CD1c-positive myeloid dendritic cell (primary cell): ENCODE results near the gene NUDT14.

ENCODE experiments used
- DNase-seq: peaks from one replicate; pipeline ENCODE4 v3.0.0-alpha.2; 2016; ENCODE audit errors: extremely low spot score

NUDT14 gene

DNA sequence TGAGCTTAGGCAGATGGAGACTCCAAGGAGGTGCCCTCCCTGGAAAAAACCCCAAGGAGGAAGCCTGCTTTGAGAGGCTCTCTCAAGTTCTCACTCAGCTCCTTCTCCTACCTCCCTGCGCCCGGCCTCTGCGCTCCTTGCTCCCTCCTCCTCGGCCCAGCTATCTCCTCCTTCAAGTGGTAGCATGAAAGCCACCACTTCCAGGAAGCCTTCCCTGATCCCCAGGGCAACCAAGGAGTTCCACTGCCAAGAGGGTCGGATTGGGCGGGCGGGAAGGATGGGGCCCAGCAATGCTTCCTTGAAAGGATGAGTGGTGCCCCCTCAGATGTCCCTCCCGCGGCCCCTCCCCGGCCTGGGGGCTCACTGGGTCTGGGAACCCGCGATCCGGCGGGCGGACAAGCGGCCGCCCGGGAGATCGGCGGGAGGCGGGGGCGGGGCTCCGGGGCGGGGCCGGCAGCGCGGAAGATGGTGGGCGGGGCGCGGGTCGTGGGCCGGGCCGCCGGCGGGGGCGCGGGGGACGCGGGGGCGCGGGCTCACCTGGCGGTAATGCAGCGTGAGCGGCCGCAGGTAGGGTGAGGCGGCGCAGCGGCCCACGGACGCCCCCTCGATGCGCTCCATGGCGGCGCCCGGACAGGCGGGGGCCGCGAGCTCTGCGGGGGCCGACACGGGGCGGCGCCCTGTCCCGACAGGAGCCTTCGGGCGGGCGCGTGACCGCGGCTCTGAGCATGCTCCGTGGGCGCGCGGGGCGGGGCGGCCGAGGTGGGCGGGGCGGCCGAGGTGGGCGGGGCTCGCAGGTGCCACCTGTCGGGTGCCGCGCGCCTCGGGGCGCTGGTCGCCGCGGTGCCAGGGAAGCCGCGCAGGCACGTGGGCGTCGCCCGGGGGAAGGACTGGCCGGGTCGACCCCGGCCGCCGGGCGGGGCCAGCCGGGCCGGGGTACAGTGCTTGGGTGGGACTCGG, at the start of gene NUDT14:
TSS of gene NUDT14 (minus strand) at position 721 of the 957 bp plus-strand sequence. CDS start at position 618, 103 bp downstream.
- peak; percentile 65 for DNase-seq

DNA sequence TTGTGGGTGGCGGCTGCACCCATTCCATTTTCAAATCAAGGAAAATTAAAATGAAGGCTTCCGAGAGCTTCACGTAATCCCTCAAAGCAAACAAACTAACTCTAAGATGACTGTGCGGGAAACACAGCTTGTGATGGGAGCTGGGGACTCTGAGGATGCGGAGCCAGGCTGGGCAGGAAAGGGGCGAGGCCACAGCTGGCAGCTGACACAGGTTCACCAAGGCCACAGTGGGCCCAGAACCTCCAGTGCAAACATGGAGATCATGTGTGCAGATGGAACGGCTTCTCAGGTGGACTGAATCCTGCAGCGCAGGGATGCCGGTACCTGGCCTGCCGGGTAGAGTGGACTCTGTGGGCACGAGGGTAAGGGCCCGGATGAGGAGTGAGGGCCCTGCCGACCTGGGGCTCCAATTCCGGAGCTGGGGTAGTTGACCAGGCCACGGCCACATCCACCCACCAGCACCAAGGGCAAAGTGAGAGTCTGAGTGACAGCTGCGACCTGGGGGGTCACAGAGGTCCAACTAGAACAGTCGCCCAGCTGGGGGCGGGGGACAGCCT, 48.1 kb upstream of the NUDT14 start:
- DNase-seq = no peak

DNA sequence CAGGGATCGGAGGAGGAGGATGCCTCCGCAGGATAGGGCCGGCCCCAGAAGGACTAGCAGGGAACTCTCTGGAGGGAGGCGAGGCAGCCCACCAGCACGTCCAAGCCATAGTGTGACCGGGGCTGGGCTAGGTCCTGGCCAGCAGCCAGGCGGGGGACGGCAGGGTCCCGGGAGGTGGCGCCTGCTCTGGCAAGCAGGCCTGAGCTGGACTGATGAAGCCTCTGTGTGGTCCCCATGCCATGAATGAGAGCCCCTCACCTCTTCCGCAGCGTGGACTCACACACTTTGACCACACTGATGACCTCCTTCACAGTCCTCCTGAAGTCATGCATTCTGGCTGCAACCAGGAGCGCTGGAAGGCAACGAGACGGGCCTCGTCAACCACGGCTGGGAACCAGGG, 47.5 kb upstream of the NUDT14 start:
- no peak for DNase-seq

DNA sequence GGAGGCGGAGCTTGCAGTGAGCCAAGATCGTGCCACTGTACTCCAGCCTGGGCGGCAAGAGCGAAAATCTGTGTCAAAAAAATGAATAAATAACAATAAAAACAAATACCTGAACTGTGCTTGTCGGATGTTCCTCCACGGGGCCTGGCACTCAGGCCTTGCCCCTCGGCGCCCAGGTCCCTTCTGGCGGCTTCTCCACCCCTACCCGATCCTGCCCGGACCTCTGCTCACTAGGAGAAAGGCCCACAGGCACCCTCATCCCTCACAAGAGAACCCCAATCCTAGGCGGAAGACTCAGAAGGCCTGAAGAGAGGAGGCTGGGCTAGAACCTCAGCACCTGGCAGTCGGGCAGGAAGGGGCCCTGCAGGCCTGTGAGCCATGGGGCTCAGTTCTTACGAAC, 46.2 kb upstream of the NUDT14 start:
- DNase-seq = no peak

DNA sequence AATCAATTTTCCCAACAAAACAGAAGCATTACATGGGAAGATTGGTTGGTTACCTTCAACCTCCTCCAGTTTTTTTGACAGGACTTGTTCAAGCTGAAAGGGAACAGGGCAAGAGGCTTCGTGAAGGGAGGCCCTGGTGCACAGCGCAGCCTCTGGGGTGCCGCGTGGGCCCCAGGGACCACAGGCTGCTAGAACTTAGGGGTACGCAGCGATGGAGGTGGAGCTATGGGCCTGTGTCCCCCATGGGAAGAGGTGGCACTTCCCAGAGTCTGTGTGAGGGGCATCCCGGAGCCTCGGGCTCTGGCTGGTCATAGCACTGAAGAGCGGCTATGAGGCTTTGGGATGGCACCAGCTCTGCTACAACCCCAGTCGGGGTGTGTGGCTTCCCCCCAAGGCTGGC, 45.1 kb upstream of the NUDT14 start:
- no peak for DNase-seq

DNA sequence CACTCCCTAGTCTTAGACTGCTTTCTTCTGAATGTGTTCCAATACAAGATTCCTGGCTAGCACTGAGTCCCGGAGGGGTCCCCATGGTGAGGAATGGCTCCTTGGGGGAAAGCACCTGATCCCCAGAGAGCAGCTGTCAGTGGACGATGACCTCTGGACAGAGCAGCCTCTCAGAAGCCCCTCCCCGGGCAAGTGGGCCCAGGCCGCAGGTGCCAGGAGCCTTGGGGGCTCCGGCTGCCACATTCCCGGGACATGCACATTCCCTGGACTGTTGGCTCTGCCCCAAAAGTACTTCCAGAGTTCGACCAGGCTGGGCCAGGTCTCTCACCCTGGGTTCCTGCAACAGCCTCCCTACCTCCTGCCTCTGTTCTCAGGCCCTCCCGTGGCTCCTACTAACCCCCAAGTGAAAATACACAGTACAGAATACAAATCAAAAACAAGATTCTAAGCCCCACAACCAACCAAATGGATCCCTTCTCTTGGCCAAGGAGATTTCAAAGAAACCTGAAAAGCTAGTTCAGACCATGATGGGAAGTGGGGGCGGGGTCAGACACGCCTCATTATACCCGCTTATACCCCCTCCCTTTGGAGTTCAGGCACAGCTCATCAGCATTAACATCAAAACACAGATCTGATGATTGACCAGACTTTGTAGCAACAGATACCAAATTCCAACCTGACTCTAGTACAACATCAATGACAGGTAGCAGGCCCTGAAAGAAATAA, 43.9 kb upstream of the NUDT14 start:
- no peak for DNase-seq

DNA sequence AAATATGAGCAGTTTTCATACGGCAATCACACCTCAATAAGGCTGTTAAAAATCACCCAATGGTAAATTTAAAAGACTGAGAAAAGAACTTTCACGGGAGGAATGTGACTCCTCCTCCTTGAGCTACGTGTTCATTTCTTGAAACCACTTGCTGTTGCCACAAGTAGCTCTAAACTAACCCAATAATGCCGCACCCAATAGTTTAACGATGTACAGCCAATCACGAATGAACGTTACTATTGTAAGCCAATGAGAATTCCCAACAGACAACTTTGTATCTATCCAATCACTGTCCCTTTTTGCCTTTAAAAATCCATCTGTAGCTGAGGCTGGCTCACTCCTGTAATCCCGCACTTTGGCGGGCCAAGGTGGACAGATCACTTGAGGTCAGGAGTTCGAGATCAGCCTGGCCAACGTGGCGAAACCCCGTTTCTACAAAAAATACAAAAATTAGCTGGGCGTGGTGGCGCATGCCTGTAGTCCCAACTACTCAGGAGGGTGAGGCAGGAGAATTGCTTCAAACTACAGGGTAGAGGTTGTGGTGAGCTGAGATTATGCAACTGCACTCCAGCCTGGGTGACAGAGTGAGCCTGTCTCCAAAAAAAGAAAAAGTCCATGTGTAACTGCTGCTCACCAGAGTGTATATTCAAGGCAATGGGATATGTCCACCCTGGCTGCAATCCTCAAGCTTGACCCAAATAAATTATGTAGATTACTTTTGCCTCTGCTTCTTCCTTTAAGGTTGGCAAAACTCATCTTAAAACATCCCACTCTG, 42.8 kb upstream of the NUDT14 start:
- DNase-seq = no peak

DNA sequence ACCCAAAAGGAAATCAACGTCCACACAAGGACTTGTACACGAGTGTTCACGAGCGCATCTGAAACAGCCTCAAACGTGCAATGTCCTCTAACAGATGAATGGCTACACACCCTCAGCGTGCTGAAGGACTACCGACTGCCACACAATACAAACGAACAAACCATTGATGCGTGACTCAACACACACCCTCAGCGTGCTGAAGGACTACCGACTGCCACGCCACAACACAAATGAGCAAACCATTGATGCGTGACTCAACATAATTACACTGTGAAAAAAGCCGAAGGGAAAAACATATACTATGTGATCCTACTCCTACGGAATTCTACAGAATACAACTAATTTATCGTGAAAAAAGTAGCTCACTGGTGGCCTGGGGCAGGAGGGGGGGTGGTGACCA, 42.1 kb upstream of the NUDT14 start:
- no peak for DNase-seq

DNA sequence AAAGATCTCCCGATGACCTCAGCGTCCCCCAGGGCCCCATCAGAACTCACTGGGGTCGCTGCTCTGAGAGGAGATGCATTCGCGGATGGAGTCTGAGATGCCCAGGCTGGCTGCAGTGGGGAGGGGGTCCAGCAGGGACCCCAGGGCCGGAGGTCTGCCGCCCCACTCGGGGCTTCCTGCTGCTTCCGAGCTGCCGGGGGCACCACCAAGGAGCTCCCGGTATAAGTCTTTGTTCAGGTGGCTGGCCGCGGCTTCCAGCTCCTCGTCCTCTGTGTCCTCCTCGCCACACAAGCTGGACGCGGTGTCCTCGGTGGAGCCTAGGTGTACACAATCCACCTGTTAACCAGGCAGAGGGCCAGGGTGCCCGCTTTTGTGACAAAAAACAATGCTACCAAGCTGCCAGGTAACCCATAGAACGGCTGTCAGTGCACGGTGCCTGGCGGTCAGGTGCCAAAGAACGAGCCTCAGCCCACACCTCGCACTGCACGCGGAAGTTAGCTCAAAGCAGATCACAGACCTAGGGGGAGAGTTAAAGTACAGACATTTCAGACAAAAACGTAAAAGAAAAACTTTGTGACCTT, 40.6 kb upstream of the NUDT14 start:
- no peak for DNase-seq

DNA sequence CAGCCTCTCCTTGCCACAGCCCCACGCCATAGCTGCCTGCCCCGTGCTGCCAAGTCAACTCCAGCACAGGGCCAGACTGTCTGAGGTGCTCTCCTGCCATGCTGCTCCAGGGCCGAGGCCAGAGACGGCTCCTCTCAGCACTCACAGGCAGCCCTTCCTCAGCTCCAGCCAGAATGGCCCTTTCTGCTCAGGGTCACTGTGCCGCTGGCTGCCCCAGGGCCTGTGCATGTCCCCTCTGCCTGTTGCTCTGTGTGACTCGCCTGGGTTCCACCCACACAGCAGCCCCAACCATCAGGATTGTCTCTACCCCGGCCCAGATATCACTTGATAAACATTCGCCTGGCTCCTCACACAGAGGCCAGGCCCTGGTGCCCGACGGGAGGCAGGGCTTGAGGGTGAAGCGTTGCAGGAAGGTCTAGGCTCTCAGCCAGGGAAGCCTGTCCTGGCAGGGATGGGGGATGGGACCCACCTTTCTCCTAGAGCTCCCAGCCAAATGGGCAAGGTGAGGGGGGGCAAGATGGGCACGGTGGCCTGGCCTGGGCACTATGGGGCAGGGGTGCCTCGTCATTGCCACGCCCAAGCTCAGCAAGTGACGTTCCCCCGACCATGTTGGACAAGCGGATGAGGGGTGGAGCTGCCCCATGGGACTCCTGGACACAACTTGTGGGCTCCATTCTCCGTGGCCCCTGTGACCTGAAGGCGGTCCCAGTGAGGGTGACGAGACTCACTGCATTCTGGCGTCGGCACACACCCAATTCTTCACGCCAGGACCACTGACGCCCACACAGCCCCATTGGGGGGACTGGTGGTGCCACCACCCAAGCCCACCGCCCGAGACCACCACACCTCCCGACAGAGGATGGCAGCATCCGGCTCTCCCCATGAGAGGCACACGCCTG, 39.8 kb upstream of the NUDT14 start:
- no peak for DNase-seq

DNA sequence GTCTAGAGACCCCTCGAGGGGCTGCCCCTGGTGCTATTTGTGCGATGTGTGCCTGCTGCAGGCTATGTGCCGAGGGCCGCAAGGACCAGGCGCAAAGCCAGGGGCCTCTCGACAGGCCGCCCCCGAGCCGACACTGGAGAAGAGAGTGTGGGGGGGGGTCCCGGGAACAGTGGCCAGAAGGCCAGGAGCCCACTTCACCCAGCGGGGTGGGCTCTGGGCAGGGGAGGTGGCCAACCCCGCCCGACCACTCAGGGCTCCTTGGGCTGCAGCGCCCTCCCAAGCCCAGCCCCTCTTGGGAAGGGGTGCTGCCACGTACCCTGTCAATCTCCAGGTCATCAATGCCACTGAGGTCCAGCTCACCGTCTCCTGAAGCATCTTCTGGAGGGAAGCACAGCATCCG, 38.6 kb upstream of the NUDT14 start:
- DNase-seq = no peak

DNA sequence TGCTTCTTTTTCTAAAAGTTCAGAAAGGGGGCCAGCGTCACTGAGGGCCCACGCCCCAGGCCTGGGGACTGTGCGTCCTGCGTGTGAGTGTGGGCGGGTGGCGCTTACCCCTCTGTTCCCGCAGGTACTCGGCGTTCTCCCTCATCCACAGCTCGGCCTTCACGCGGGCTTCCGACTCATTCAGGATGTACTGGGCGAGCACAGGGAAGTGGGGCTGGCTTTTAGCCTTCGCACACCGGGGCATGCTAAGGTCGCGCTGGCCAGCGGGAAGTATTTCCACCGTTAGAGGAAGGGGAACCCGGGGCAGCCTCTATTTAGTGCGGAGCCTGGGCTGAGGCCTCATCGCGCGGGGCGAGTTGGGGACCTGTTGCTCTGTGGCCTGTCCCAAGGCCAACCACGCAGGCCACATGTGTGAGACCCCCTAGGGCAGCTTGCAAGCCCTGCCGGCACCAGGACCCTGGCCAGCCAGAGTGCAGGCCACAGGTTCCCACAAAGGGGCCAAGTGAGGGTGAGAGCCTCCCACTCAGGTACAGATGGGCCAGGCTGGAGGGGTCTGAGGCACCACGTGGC, 38.0 kb upstream of the NUDT14 start:
- no peak for DNase-seq

DNA sequence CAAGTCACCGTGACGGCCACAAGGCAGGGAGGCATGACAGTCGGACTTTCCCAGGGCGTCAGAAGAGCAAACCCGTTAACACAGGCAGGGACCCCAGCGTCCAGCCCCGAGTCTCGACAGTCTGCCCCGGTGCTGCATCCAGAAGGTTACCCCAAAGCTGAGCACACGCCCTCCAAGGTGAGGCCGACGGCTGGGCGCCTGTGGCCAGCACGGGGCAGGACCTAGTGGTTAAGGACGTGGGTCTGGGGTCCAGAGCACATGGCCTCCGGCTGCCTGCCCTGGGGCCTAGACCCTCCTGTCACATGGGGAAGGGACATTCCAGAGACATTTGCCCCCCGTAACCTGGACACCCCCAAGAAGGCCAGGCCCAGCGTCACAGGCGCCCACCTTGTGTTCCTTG, 37.5 kb upstream of the NUDT14 start:
- DNase-seq = no peak

DNA sequence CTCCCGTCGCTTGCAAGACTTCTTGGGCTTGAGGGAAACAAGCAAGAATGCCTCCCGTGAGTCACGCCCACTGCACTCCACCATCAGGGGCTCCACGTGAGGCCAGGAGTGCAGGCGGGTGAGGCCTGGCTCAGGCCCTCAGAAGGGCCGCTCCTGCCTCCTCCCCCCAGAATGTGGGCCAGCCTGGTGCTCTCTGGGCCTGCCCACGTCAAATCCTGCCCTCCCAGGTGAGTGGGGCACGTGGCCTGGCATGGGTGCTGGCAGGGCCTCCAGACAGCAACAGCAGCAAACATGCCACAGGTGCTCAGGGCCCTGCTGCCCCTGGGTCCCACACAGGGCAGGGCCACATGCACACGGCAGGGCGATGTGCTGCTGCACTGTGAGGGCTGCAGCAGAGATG, 36.7 kb upstream of the NUDT14 start:
- DNase-seq = no peak

DNA sequence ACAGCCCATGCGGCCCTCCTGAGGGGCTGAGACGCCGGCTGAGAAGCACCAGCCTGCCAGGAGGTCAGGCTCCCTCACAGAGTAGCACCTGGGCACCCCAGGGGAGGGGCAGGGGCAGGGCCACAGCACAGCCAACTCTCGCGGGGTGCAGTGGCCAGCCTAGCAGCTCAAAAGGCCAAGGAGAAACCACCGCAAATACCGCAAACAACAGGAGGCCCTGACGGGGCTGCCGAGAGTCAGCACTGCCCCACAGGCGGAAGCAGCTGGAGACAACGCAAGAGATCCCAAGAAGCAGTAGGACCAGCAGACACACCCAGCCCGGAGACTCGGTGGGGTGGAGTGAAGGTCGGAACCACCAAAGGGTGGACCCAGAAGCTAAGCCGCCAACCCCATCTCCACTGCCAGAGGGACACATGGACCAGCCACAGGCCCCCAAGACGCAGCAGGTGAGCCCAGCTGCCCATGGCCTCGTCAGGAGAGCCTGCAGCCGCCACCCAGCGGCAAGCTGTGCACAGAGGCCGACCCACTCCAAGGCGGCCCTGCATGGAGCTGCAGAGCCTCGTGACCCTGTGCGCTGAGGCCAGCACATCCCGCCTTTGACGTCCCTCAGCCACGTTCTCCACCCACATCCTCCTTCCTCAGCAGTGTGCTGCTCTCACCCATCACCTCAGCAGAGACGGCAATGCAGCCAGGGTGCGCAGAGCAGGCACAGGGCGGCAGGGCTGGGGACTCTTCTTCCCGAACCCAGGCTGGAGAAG, 35.6 kb upstream of the NUDT14 start:
- DNase-seq = no peak

DNA sequence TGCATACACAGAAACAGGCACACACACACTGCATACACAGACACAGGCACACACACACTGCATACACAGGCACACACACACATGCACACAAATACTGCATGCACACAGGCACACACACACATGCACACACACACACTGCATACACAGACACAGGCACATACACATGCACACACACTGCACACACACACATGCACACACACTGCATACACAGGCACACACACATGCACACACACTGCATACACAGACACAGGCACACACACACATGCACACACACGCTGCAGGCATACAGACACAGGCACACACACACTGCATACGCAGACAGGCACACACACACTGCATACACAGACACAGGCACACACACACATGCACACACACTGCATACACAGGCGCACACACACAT, 34.5 kb upstream of the NUDT14 start:
- no peak for DNase-seq

DNA sequence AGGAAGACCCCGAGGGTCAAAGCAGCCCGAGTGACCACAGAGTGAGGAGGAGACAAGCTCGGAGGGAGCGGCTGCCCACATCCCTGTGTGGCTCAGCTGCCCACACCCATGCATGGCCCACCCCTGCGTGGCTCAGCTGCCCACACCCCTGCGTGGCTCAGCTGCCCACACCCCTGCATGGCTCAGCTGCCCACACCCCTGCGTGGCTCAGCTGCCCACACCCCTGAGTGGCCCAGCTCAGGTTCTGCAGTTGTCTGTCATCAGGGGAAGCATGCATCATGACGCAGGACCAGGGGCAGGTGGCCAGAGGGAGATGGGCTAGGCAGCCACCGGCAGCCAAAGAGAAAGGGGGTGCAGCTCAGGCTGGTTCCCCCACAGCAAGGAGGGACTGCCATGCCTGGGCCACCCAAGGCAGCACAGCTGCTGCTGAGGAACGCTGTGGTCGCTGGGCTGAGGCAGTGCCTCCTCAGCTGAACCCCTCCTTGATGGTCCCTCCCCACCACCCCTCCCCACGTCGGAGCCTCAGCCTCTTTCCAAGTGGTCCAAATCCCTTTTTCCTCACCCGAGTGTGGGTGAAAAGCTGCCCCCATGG, 33.3 kb upstream of the NUDT14 start:
- no peak for DNase-seq

DNA sequence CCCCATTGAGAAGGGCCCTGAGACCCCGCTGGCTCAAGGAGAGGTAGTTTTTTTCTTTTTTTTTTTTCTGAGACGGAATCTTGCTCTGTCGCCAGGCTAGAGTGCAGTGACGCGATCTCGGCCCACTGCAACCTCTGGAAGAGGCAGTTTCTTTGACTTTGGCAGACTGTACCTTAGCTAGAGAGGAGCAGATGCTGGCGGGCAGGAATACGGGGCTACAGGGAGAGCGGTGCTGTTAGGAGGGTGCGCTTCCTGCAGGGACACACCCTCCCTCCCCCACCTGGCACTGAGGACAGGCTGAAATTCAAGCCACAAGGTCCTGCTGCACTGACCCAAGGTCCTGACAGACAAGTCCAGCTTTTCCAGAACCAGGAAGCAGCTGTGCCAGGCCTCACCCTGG, 32.2 kb upstream of the NUDT14 start:
- no peak for DNase-seq
